Endometrial microvascular endothelial cells (primary cell): Measurements from ENCODE around the gene ZNF638. TPM values are rescaled to one million over a fixed set of nuclear protein-coding genes. Genes with fewer than 3 reads are reported as not detected.

Experiments used
- in situ Hi-C: cut with HindIII; loops from 2 replicates; pipeline ENCODE4 v1.10.0; 2017; ENCODE audit warnings: low sequenced_read_pairs, low pct_unique_long_range_greater_than_20kb; ENCODE audit errors: inconsistent ontology term
- total RNA-seq: library from RNA; depleted of rRNA; stranded (reverse); fragments of >200 nt; gene quantifications from one replicate; pipeline ENCODE4 v1.2.3, GENCODE V29; 2015; ENCODE audit errors: inconsistent ontology term

Gene ZNF638
- total RNA-seq, 1 donor from 2014 or later, result 88.4 TPM

- in situ Hi-C loops, result no loop called here
These were observed 145.7 kb downstream of the ZNF638 start for GRCh38 chr2:71477231-71477691.

GRCh38 chr2:71478806-71479205 lies 147.2 kb downstream of the ZNF638 start:
- in situ Hi-C loops, result no loop called here

- in situ Hi-C loops, result no loop called here
These were observed 147.7 kb downstream of the ZNF638 start for GRCh38 chr2:71479261-71479660.

GRCh38 chr2:71481111-71481510 lies 149.5 kb downstream of the ZNF638 start:
- in situ Hi-C loops, result no loop called here

DNA sequence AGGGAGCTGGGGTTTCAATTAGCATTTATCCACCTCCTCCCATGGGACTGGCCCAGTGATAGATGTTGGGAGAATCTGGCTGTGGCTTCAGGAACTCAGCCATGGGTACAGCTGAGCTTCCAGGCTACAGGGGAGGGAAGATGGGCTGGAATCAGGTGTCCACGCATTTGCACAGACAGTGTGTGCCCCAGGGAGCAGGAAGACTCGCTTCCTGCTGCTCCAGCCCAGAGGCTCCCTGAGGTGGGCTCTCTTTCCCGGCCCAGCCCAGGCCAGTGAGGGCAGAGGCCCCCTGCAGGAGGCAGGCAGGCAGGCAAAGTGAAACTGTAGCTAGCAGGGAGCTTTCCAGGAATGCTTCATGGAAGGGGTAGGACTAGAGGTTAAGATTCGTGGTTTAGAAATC lies 150.5 kb downstream of the ZNF638 start:
- in situ Hi-C loops, result no loop called here

- in situ Hi-C loops, result no loop called here
These were observed 151.7 kb downstream of the ZNF638 start for GRCh38 chr2:71483246-71483645.

- in situ Hi-C loops, result no loop called here
These were observed 152.8 kb downstream of the ZNF638 start for GRCh38 chr2:71484354-71484753.

Other genes starting within 250 kb of the ZNF638 start
- gene MCEE, start 201.6 kb upstream of the ZNF638 start, total RNA-seq, result 4.7 TPM
- 10.8 TPM for gene MPHOSPH10, start 201.1 kb upstream of the ZNF638 start, total RNA-seq
- 1.1 TPM for gene PAIP2B, start 104.7 kb upstream of the ZNF638 start, total RNA-seq
- 97.4 TPM for gene DYSF, start 121.8 kb downstream of the ZNF638 start, total RNA-seq